GM23338 (cell line): ENCODE measurements around the gene SORCS2. TPM values are rescaled to one million over a fixed set of nuclear protein-coding genes. Genes with fewer than 3 reads are reported as not detected.

Experiments
- ATAC-seq: fragments of 200-7000 bp; cut with Tn5 transposase; 3 replicates; pipeline ENCODE4 v1.9.1; 2020
- DNase-seq: peaks from one replicate; pipeline ENCODE4 v3.0.0-alpha.2; 2015; ENCODE audit warnings: low spot score
- H2AFZ ChIP-seq: fragments of 200-600 bp; sonication (generic); 2 replicates; pipeline ENCODE4 v1.8.0; 2016; ENCODE audit warnings: antibody characterized with exemption, mild to moderate bottlenecking, moderate library complexity
- H3F3A ChIP-seq: fragments of 200-600 bp; sonication (generic); replicated peaks from 2 replicates; pipeline ENCODE4 v1.8.0; 2017; ENCODE audit warnings: antibody characterized with exemption, mixed run types, low read depth
- H3K27ac ChIP-seq: fragments of 200-600 bp; sonication (generic); 2 replicates; pipeline ENCODE4 v1.6.1; 2016; ENCODE audit warnings: low read depth
- H3K27me3 ChIP-seq: fragments of 200-600 bp; sonication (generic); 2 replicates; pipeline ENCODE4 v1.8.0; 2016; ENCODE audit warnings: mild to moderate bottlenecking, mixed run types, moderate library complexity; ENCODE audit not compliant: insufficient read depth
- H3K36me3 ChIP-seq: fragments of 200-600 bp; sonication (generic); 2 replicates; pipeline ENCODE4 v1.8.0; 2016; ENCODE audit warnings: mild to moderate bottlenecking; ENCODE audit not compliant: insufficient read depth
- H3K4me1 ChIP-seq: fragments of 200-600 bp; sonication (generic); 2 replicates; pipeline ENCODE4 v1.8.0; 2016; ENCODE audit warnings: mild to moderate bottlenecking, moderate library complexity; ENCODE audit not compliant: insufficient read depth
- H3K4me2 ChIP-seq: fragments of 200-600 bp; sonication (generic); 2 replicates; pipeline ENCODE4 v1.7.1; 2017; ENCODE audit warnings: mixed run types
- H3K4me3 ChIP-seq: fragments of 200-600 bp; sonication (generic); 2 replicates; pipeline ENCODE4 v1.6.1; 2016; ENCODE audit warnings: mixed run types
- H3K79me2 ChIP-seq: fragments of 200-600 bp; sonication (generic); replicated peaks from 2 replicates; pipeline ENCODE4 v1.8.0; 2017; ENCODE audit warnings: mild to moderate bottlenecking; ENCODE audit not compliant: insufficient read depth
- H3K9me2 ChIP-seq: fragments of 200-600 bp; sonication (generic); 2 replicates; pipeline ENCODE4 v1.8.0; 2017; ENCODE audit not compliant: insufficient read depth
- H4K20me1 ChIP-seq: fragments of 200-600 bp; sonication (generic); replicated peaks from 2 replicates; pipeline ENCODE4 v1.8.0; 2017; ENCODE audit warnings: mild to moderate bottlenecking; ENCODE audit not compliant: insufficient read depth
- H3K27ac Mint-ChIP-seq: 2 replicates; pipeline ENCODE4 v1.8.0; 2020; ENCODE audit warnings: inconsistent platforms, mild to moderate bottlenecking, moderate library complexity, mixed read lengths
- H3K27me3 Mint-ChIP-seq: 3 replicates; pipeline ENCODE4 v1.8.0; 2022; ENCODE audit warnings: low read depth, mild to moderate bottlenecking, moderate library complexity, mixed read lengths, inconsistent platforms; ENCODE audit not compliant: insufficient read depth, poor library complexity
- H3K36me3 Mint-ChIP-seq: 3 replicates; pipeline ENCODE4 v1.8.0; 2021; ENCODE audit warnings: low read depth, mild to moderate bottlenecking, inconsistent platforms, moderate library complexity, mixed read lengths
- H3K4me1 Mint-ChIP-seq: 3 replicates; pipeline ENCODE4 v1.8.0; 2020; ENCODE audit warnings: mild to moderate bottlenecking, inconsistent platforms, mixed read lengths
- H3K4me3 Mint-ChIP-seq: 3 replicates; pipeline ENCODE4 v1.8.0; 2021; ENCODE audit warnings: moderate library complexity, mild to moderate bottlenecking, inconsistent platforms, mixed read lengths
- H3K9me3 Mint-ChIP-seq: 3 replicates; pipeline ENCODE4 v1.8.0; 2020; ENCODE audit warnings: moderate library complexity, mild to moderate bottlenecking, inconsistent platforms, mixed read lengths
- CREB1 ChIP-seq: fragments of 250-450 bp; sonication (Bioruptor Pico); IDR thresholded peaks from 2 replicates; pipeline ENCODE4 v1.5.0; 2020; ENCODE audit warnings: low read depth, mild to moderate bottlenecking, moderate library complexity
- ETS1 ChIP-seq: IDR thresholded peaks from 2 replicates; pipeline ENCODE4 v1.6.1; 2016; ENCODE audit warnings: antibody characterized with exemption
- EZH2 ChIP-seq: fragments of 200-600 bp; sonication (generic); IDR thresholded peaks from one replicate; pipeline ENCODE4 v1.8.0; 2017; ENCODE audit warnings: antibody characterized with exemption, mild to moderate bottlenecking, low read depth; ENCODE audit not compliant: unreplicated experiment
- EZH2phosphoT487 ChIP-seq: fragments of 200-600 bp; sonication (generic); IDR thresholded peaks from one replicate; pipeline ENCODE4 v1.8.1; 2018; ENCODE audit warnings: antibody characterized with exemption; ENCODE audit not compliant: unreplicated experiment
- JUNB ChIP-seq: IDR thresholded peaks from one replicate; pipeline ENCODE4 v1.6.1; 2016; ENCODE audit warnings: antibody characterized with exemption; ENCODE audit not compliant: unreplicated experiment
- NANOG ChIP-seq: IDR thresholded peaks from 2 replicates; pipeline ENCODE4 v1.6.1; 2016; ENCODE audit warnings: antibody characterized with exemption, borderline replicate concordance
- POLR2AphosphoS5 ChIP-seq: IDR thresholded peaks from 2 replicates; pipeline ENCODE4 v1.6.1; 2016; ENCODE audit warnings: antibody characterized with exemption, low read depth
- REST ChIP-seq: IDR thresholded peaks from one replicate; pipeline ENCODE4 v1.6.1; 2018; ENCODE audit warnings: antibody characterized with exemption; ENCODE audit not compliant: unreplicated experiment
- STAT1 ChIP-seq: IDR thresholded peaks from one replicate; pipeline ENCODE4 v1.6.1; 2016; ENCODE audit warnings: antibody characterized with exemption; ENCODE audit not compliant: unreplicated experiment
- ZNF114 ChIP-seq: fragments of 250-450 bp; sonication (Bioruptor Pico); IDR thresholded peaks from 2 replicates; pipeline ENCODE4 v1.5.0; 2020; ENCODE audit warnings: mild to moderate bottlenecking, moderate library complexity
- ZNF331 ChIP-seq: fragments of 250-450 bp; sonication (Bioruptor Pico); IDR thresholded peaks from 2 replicates; pipeline ENCODE4 v1.5.0; 2020; ENCODE audit warnings: low read depth, mild to moderate bottlenecking, moderate library complexity
- polyA plus RNA-seq: library from polyadenylated mRNA; unstranded; fragments of >200 nt; fragmentation: Nextera tagmentation; extraction: Ambion mirVana; gene quantifications from 2 replicates; pipeline ENCODE4 v1.2.1, GENCODE V29; 2016
- total RNA-seq: library from RNA; depleted of rRNA; stranded (reverse); fragments of >200 nt; shearing (Covaris generic); gene quantifications from 2 replicates; pipeline ENCODE4 v1.2.3, GENCODE V29; 2014
- TF ChIP-seq, protein P1 (sequence below): fragments of 250-450 bp; sonication (Bioruptor Pico); IDR thresholded peaks from 2 replicates; pipeline ENCODE4 v1.5.0; 2020; ENCODE audit warnings: mild to moderate bottlenecking, moderate library complexity
- TF ChIP-seq, protein P2 (sequence below), 2 experiments: fragments of 200-600 bp in 1 of 2; sonication (generic) in 1 of 2; conservative IDR thresholded peaks; 2 replicates each; pipeline versions ENCODE4 v1.5.1 to v1.6.1; 2016 to 2017; ENCODE audit warnings: antibody characterized with exemption in 2 of 2, low read depth in 2 of 2, mild to moderate bottlenecking in 2 of 2, moderate library complexity in 1 of 2

Gene SORCS2
- total and polyA plus RNA-seq, 2 experiments from 2014 or later, result 0.47 to 2.4 TPM

GRCh38 chr4:7626531-7626930 lies 434.2 kb downstream of the SORCS2 start:
- no peaks in the 10 kb centered on the region for H3K36me3 ChIP-seq
- no peak for ATAC-seq
- no peak overlapping the region for H2AFZ ChIP-seq
- H4K20me1 ChIP-seq, result no peaks in the 10 kb centered on the region
- H3K36me3 Mint-ChIP-seq, result peaks cover 3% of the 10 kb centered on the region; the same call in 1 of the 3 replicates
- H3K4me1 ChIP-seq, result no peaks in the 10 kb centered on the region
- DNase-seq, result no peak
- no peak overlapping the region for H3K4me3 Mint-ChIP-seq
- no peak overlapping the region for H3K4me3 ChIP-seq
- peaks cover 3% of the 10 kb centered on the region for H3K4me1 Mint-ChIP-seq
- H3K9me2 ChIP-seq, result no peaks in the 10 kb centered on the region; the same call in 1 of the 2 replicates
- H3K9me3 Mint-ChIP-seq, result peaks cover 25% of the 10 kb centered on the region; the same call in 2 of the 3 replicates
- no peaks in the 10 kb centered on the region for H3K27me3 ChIP-seq
- no peak overlapping the region for H3K4me2 ChIP-seq
- TF ChIP-seq ETS1, result no peak
- TF ChIP-seq CREB1, result no peak
- no peak for TF ChIP-seq REST
- TF ChIP-seq NANOG, result no peak
- TF ChIP-seq JUNB, result no peak
- TF ChIP-seq ZNF331, result no peak
- no peak for TF ChIP-seq EZH2phosphoT487
- no peak for TF ChIP-seq STAT1
- no peak for TF ChIP-seq POLR2AphosphoS5
- TF ChIP-seq, protein P1, sequence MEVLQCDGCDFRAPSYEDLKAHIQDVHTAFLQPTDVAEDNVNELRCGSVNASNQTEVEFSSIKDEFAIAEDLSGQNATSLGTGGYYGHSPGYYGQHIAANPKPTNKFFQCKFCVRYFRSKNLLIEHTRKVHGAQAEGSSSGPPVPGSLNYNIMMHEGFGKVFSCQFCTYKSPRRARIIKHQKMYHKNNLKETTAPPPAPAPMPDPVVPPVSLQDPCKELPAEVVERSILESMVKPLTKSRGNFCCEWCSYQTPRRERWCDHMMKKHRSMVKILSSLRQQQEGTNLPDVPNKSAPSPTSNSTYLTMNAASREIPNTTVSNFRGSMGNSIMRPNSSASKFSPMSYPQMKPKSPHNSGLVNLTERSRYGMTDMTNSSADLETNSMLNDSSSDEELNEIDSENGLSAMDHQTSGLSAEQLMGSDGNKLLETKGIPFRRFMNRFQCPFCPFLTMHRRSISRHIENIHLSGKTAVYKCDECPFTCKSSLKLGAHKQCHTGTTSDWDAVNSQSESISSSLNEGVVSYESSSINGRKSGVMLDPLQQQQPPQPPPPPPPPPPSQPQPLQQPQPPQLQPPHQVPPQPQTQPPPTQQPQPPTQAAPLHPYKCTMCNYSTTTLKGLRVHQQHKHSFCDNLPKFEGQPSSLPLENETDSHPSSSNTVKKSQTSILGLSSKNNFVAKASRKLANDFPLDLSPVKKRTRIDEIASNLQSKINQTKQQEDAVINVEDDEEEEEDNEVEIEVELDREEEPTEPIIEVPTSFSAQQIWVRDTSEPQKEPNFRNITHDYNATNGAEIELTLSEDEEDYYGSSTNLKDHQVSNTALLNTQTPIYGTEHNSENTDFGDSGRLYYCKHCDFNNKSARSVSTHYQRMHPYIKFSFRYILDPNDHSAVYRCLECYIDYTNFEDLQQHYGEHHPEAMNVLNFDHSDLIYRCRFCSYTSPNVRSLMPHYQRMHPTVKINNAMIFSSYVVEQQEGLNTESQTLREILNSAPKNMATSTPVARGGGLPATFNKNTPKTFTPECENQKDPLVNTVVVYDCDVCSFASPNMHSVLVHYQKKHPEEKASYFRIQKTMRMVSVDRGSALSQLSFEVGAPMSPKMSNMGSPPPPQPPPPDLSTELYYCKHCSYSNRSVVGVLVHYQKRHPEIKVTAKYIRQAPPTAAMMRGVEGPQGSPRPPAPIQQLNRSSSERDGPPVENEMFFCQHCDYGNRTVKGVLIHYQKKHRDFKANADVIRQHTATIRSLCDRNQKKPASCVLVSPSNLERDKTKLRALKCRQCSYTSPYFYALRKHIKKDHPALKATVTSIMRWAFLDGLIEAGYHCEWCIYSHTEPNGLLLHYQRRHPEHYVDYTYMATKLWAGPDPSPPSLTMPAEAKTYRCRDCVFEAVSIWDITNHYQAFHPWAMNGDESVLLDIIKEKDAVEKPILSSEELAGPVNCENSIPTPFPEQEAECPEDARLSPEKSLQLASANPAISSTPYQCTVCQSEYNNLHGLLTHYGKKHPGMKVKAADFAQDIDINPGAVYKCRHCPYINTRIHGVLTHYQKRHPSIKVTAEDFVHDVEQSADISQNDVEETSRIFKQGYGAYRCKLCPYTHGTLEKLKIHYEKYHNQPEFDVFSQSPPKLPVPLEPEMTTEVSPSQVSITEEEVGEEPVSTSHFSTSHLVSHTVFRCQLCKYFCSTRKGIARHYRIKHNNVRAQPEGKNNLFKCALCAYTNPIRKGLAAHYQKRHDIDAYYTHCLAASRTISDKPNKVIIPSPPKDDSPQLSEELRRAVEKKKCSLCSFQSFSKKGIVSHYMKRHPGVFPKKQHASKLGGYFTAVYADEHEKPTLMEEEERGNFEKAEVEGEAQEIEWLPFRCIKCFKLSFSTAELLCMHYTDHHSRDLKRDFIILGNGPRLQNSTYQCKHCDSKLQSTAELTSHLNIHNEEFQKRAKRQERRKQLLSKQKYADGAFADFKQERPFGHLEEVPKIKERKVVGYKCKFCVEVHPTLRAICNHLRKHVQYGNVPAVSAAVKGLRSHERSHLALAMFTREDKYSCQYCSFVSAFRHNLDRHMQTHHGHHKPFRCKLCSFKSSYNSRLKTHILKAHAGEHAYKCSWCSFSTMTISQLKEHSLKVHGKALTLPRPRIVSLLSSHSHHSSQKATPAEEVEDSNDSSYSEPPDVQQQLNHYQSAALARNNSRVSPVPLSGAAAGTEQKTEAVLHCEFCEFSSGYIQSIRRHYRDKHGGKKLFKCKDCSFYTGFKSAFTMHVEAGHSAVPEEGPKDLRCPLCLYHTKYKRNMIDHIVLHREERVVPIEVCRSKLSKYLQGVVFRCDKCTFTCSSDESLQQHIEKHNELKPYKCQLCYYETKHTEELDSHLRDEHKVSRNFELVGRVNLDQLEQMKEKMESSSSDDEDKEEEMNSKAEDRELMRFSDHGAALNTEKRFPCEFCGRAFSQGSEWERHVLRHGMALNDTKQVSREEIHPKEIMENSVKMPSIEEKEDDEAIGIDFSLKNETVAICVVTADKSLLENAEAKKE, result no peak
- no peak for TF ChIP-seq EZH2
- TF ChIP-seq, protein P2, sequence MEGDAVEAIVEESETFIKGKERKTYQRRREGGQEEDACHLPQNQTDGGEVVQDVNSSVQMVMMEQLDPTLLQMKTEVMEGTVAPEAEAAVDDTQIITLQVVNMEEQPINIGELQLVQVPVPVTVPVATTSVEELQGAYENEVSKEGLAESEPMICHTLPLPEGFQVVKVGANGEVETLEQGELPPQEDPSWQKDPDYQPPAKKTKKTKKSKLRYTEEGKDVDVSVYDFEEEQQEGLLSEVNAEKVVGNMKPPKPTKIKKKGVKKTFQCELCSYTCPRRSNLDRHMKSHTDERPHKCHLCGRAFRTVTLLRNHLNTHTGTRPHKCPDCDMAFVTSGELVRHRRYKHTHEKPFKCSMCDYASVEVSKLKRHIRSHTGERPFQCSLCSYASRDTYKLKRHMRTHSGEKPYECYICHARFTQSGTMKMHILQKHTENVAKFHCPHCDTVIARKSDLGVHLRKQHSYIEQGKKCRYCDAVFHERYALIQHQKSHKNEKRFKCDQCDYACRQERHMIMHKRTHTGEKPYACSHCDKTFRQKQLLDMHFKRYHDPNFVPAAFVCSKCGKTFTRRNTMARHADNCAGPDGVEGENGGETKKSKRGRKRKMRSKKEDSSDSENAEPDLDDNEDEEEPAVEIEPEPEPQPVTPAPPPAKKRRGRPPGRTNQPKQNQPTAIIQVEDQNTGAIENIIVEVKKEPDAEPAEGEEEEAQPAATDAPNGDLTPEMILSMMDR (conservative IDR thresholded peaks at IDR 0.05; ENCODE audit: low read depth in 2 of 2), result no peak
- no peak for TF ChIP-seq ZNF114 (CRISPR knock-in tag)
- no peak overlapping the region for H3K27ac Mint-ChIP-seq
- H3K27ac ChIP-seq, result no peak overlapping the region
- H3F3A ChIP-seq, result no peaks in the 10 kb centered on the region
- H3K27me3 Mint-ChIP-seq, result peaks cover 17% of the 10 kb centered on the region
- H3K79me2 ChIP-seq, result no peaks in the 10 kb centered on the region
